ENCODE results near the gene CIRBP. TPM values are rescaled to one million over a fixed set of nuclear protein-coding genes. Genes with fewer than 3 reads are reported as not detected.
A peak's percentile ranks its signal among the peaks of the same experiment; 100 is the strongest.

Gene CIRBP
- total and polyA plus RNA-seq, 3 donors from 2014 or later: 483 to 661 (median 621) TPM

- H3K9me3 ChIP-seq: no peaks in the 10 kb centered on the region
- 43 to 49% methylated on average over 6 to 26 of the region's 29 CpGs for WGBS, 2 donors
- TF ChIP-seq POLR2A (IDR thresholded peaks at IDR 0.05) (no peak), CTCF (IDR thresholded peaks at IDR 0.05) (no peak)
- DNase-seq: peak; percentile 51
- peaks cover 20% of the 10 kb centered on the region for H3K4me1 ChIP-seq
- peak overlapping the region in 1 of 2 donors; percentile 44 for H3K27ac ChIP-seq
- intact Hi-C loops (cut with DNase I; ENCODE audit: low total_unique reads): no loop called here
- H3K4me3 ChIP-seq: no peak overlapping the region
- no peaks in the 10 kb centered on the region for H3K36me3 ChIP-seq (ENCODE audit: low read depth, missing control alignments)
- no peaks in the 10 kb centered on the region for H3K27me3 ChIP-seq
These were observed 14.2 kb downstream of the CIRBP start for GRCh38 chr19:1283207-1283916.

GRCh38 chr19:1283917-1284292 is 14.8 kb downstream of the CIRBP start:
- no peaks in the 10 kb centered on the region for H3K36me3 ChIP-seq (ENCODE audit: low read depth, missing control alignments)
- no peak overlapping the region for H3K27ac ChIP-seq
- WGBS, 2 donors: 80% methylated on average over 12 of the region's 12 CpGs; no CpG with 5 or more reads in 1 of the 2 donors
- no peaks in the 10 kb centered on the region for H3K9me3 ChIP-seq
- H3K4me1 ChIP-seq: peaks cover 20% of the 10 kb centered on the region
- intact Hi-C loops (cut with DNase I; ENCODE audit: low total_unique reads): no loop called here
- no peak for TF ChIP-seq POLR2A (IDR thresholded peaks at IDR 0.05)
- no peak for TF ChIP-seq CTCF (IDR thresholded peaks at IDR 0.05)
- H3K27me3 ChIP-seq: no peaks in the 10 kb centered on the region
- no peak for DNase-seq
- no peak overlapping the region for H3K4me3 ChIP-seq

- DNase-seq: no peak
- Histone ChIP-seq H3K27ac (no peak overlapping the region), H3K27me3 (no peaks in the 10 kb centered on the region), H3K4me1 (peaks cover 20% of the 10 kb centered on the region), H3K36me3 (ENCODE audit: low read depth, missing control alignments) (no peaks in the 10 kb centered on the region), H3K4me3 (no peak overlapping the region), H3K9me3 (no peaks in the 10 kb centered on the region)
- intact Hi-C loops (cut with DNase I; ENCODE audit: low total_unique reads): no loop called here
- TF ChIP-seq POLR2A (IDR thresholded peaks at IDR 0.05) (no peak), CTCF (IDR thresholded peaks at IDR 0.05) (no peak)
- WGBS, 2 donors: 61 to 74% methylated on average over 20 of the region's 20 CpGs
These were observed 15.3 kb downstream of the CIRBP start for GRCh38 chr19:1284293-1284978.

- H3K36me3 ChIP-seq (ENCODE audit: low read depth, missing control alignments): no peaks in the 10 kb centered on the region
- WGBS, 2 donors: 26 to 65% methylated on average over 3 to 38 of the region's 51 CpGs
- H3K4me1 ChIP-seq: peaks cover 20% of the 10 kb centered on the region
- no peaks in the 10 kb centered on the region for H3K27me3 ChIP-seq
- H3K4me3 ChIP-seq: no peak overlapping the region
- DNase-seq: no peak
- TF ChIP-seq POLR2A (IDR thresholded peaks at IDR 0.05) (no peak), CTCF (IDR thresholded peaks at IDR 0.05) (no peak)
- intact Hi-C loops (cut with DNase I; ENCODE audit: low total_unique reads): no loop called here
- no peak overlapping the region for H3K27ac ChIP-seq
- no peaks in the 10 kb centered on the region for H3K9me3 ChIP-seq
These were observed 16.0 kb downstream of the CIRBP start for GRCh38 chr19:1284979-1285736.
